Stimulated activated CD8-positive, alpha-beta memory T cell treated with anti-CD3 and anti-CD28 coated beads, Interleukin-7, amount 100 ng/mL, for 4 hours (primary cell): Measurements from ENCODE around the gene RBFOX2.

Experiments used
- DNase-seq, 2 donors: peaks; one replicate each; pipeline ENCODE4 v3.0.0-alpha.2; 2020; ENCODE audit warnings: low read depth in 2 of 2

RBFOX2 gene

GRCh38 chr22:35736166-35736565 is 292.5 kb downstream of the RBFOX2 start:
- no peak for DNase-seq

GRCh38 chr22:35735542-35735941 is 293.1 kb downstream of the RBFOX2 start:
- no peak for DNase-seq

- DNase-seq: no peak
Measured at GRCh38 chr22:35734517-35734827, 294.2 kb downstream of the RBFOX2 start.

GRCh38 chr22:35733791-35734516 is 294.7 kb downstream of the RBFOX2 start:
- no peak for DNase-seq

- DNase-seq: no peak
Measured at GRCh38 chr22:35733036-35733435, 295.6 kb downstream of the RBFOX2 start.

GRCh38 chr22:35732116-35732515 is 296.5 kb downstream of the RBFOX2 start:
- DNase-seq: no peak

- no peak for DNase-seq
Measured at GRCh38 chr22:35731321-35731720, 297.3 kb downstream of the RBFOX2 start.

GRCh38 chr22:35729309-35729698 is 299.3 kb downstream of the RBFOX2 start:
- DNase-seq: no peak

GRCh38 chr22:35728639-35729308 is 299.9 kb downstream of the RBFOX2 start:
- DNase-seq: no peak

- DNase-seq: no peak
Measured at GRCh38 chr22:35727436-35727835, 301.2 kb downstream of the RBFOX2 start.

GRCh38 chr22:35726933-35727332 is 301.7 kb downstream of the RBFOX2 start:
- DNase-seq: no peak

GRCh38 chr22:35726398-35726797 is 302.2 kb downstream of the RBFOX2 start:
- DNase-seq: no peak

- no peak for DNase-seq
Measured at GRCh38 chr22:35725521-35725920, 303.1 kb downstream of the RBFOX2 start.

GRCh38 chr22:35721960-35722359 is 306.7 kb downstream of the RBFOX2 start:
- DNase-seq: no peak

- no peak for DNase-seq
Measured at GRCh38 chr22:35719212-35719875, 309.3 kb downstream of the RBFOX2 start.

GRCh38 chr22:35717572-35717971 is 311.1 kb downstream of the RBFOX2 start, which contains the start of gene APOL5:
APOL5 (plus strand) TSS chr22:35717872; CDS start chr22:35717872, 0 bp downstream.
- DNase-seq: no peak

- DNase-seq: no peak
Measured at GRCh38 chr22:35712672-35713071, 316.0 kb downstream of the RBFOX2 start.

GRCh38 chr22:35711336-35711735 is 317.3 kb downstream of the RBFOX2 start:
- no peak for DNase-seq

GRCh38 chr22:35708917-35709316 is 319.7 kb downstream of the RBFOX2 start:
- no peak for DNase-seq

- DNase-seq: no peak
Measured at GRCh38 chr22:35708453-35708852, 320.2 kb downstream of the RBFOX2 start.

GRCh38 chr22:35705141-35705540 is 323.5 kb downstream of the RBFOX2 start:
- DNase-seq: no peak

- DNase-seq: no peak
Measured at GRCh38 chr22:35703861-35704584, 324.6 kb downstream of the RBFOX2 start.
